KMS-11 (cell line): ENCODE data around the gene CUL2.

Experiments
- H2AFZ ChIP-seq: fragments of 200-600 bp; sonication (generic); 2 replicates; pipeline ENCODE4 v1.6.1; 2016; ENCODE audit warnings: antibody characterized with exemption, mixed run types, low read depth
- H3K27ac ChIP-seq: fragments of 200-600 bp; sonication (generic); 2 replicates; pipeline ENCODE4 v1.6.1; 2016; ENCODE audit warnings: mild to moderate bottlenecking, mixed run types
- H3K27me3 ChIP-seq: fragments of 200-600 bp; sonication (generic); 2 replicates; pipeline ENCODE4 v1.6.1; 2017; ENCODE audit warnings: mild to moderate bottlenecking, low read depth, mixed run types, moderate library complexity; ENCODE audit not compliant: insufficient read depth
- H3K36me3 ChIP-seq: fragments of 200-600 bp; sonication (generic); 2 replicates; pipeline ENCODE4 v1.6.1; 2017; ENCODE audit warnings: mild to moderate bottlenecking, mixed run types; ENCODE audit not compliant: insufficient read depth
- H3K4me1 ChIP-seq: fragments of 200-600 bp; sonication (generic); 2 replicates; pipeline ENCODE4 v1.6.1; 2016; ENCODE audit warnings: mild to moderate bottlenecking, low read depth, mixed run types; ENCODE audit not compliant: poor library complexity, severe bottlenecking
- H3K4me2 ChIP-seq: fragments of 200-600 bp; sonication (generic); 2 replicates; pipeline ENCODE4 v1.7.0; 2016; ENCODE audit warnings: mild to moderate bottlenecking, mixed run types
- H3K4me3 ChIP-seq: fragments of 200-600 bp; sonication (generic); IDR thresholded peaks from 2 replicates; pipeline ENCODE4 v1.6.1; 2017; ENCODE audit warnings: low read depth, low read length, mixed read lengths; ENCODE audit not compliant: insufficient read depth
- H3K79me2 ChIP-seq: fragments of 200-600 bp; sonication (generic); 2 replicates; pipeline ENCODE4 v1.6.1; 2016; ENCODE audit warnings: low read depth, mixed run types; ENCODE audit not compliant: insufficient read depth
- H3K9ac ChIP-seq: fragments of 200-600 bp; sonication (generic); 2 replicates; pipeline ENCODE4 v1.6.1; 2016; ENCODE audit warnings: mild to moderate bottlenecking, mixed run types
- H4K20me1 ChIP-seq: fragments of 200-600 bp; sonication (generic); 2 replicates; pipeline ENCODE4 v1.6.1; 2016; ENCODE audit warnings: mild to moderate bottlenecking, mixed run types; ENCODE audit not compliant: insufficient read depth
- CTCF ChIP-seq: fragments of 200-600 bp; sonication (generic); conservative IDR thresholded peaks from 2 replicates; pipeline ENCODE4 v1.6.1; 2017; ENCODE audit warnings: low read depth, mild to moderate bottlenecking, antibody characterized with exemption, low read length, moderate library complexity, mixed read lengths

CUL2 gene

DNA sequence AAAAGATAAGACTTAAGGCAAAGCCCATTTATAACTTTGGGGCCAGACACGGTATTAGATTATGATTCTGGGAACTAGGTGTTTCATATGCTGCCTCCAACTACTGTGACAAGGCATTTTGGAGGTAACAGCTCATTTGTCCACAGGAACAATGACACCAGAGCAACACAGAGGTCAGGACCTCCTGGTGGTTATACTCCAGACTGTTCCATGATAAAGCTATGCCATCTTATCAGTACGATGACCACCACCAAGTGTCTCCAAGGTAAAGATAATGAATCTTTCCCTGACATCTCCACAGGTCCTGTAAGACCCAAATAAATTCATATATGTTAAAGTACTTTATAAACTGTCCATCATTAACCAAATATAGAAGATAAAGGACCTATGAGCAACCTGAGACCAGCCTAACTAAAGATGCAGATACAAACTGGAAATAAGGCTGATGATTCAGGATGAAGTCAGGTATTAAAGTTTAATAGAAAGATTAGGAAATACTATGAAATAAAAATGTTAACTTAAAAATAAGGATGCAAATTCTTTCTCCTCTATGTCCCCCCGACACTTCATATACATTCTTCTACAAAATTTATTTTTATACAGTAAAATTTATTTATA is 26.2 kb downstream of the CUL2 start:
- Histone ChIP-seq H3K79me2 (no peaks in the 10 kb centered on the region), H3K27ac (no peak overlapping the region), H3K27me3 (no peaks in the 10 kb centered on the region), H3K9ac (no peak overlapping the region), H3K4me3 (no peak overlapping the region), H3K4me1 (no peaks in the 10 kb centered on the region), H4K20me1 (no peaks in the 10 kb centered on the region), H3K4me2 (no peak overlapping the region), H2AFZ (no peak overlapping the region), H3K36me3 (no peaks in the 10 kb centered on the region; the same call in 1 of the 2 replicates)
- no peak for TF ChIP-seq CTCF

DNA sequence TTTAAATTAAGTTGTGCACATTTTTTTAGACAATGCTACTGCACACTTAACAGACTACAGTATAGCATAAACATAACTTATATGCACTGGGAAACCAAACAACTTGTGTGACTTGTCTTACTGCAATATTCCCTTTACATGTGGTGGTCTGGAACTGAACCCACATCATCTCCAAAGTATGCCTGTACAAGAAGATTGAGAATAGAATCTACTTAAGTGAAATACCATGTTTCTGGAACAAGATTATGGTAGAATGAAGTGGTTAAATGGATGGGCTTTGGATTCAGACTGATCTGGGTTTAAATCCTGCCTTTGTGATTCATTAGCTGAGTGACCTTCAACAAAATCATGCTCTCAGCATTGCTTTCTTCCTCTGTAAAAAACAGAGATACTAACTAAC is 30.7 kb downstream of the CUL2 start:
- Histone ChIP-seq H3K9ac (no peak overlapping the region), H4K20me1 (no peaks in the 10 kb centered on the region), H3K4me1 (no peaks in the 10 kb centered on the region), H3K27ac (no peak overlapping the region), H3K36me3 (no peaks in the 10 kb centered on the region), H3K79me2 (no peaks in the 10 kb centered on the region), H3K27me3 (no peaks in the 10 kb centered on the region), H3K4me2 (no peak overlapping the region), H3K4me3 (no peak overlapping the region), H2AFZ (no peak overlapping the region)
- no peak for TF ChIP-seq CTCF

DNA sequence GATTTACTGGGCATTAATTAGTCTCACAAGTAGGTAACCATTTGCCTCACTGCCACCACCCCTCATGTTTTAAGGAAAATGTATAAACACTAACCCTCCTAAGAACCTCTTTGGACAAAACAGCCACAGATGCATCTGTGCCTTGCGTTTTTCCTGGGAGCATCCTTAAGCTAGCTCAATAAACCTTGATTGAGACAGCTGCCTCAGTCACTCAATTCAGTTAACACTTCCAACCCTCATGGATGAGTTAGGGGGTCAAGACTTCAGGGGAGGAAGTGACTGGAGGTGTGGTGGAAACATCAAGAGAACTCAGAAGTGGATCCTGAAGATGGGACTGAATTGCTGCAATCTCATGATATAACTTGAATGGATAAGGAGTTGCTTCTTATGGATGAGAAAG is 31.5 kb downstream of the CUL2 start:
- no peaks in the 10 kb centered on the region for H3K4me1 ChIP-seq
- H3K27ac ChIP-seq, result no peak overlapping the region
- no peak overlapping the region for H3K4me3 ChIP-seq
- H3K27me3 ChIP-seq, result no peaks in the 10 kb centered on the region
- H2AFZ ChIP-seq, result no peak overlapping the region
- H3K4me2 ChIP-seq, result no peak overlapping the region
- no peak overlapping the region for H3K9ac ChIP-seq
- no peaks in the 10 kb centered on the region for H4K20me1 ChIP-seq
- H3K79me2 ChIP-seq, result no peaks in the 10 kb centered on the region
- H3K36me3 ChIP-seq, result no peaks in the 10 kb centered on the region
- no peak for TF ChIP-seq CTCF

DNA sequence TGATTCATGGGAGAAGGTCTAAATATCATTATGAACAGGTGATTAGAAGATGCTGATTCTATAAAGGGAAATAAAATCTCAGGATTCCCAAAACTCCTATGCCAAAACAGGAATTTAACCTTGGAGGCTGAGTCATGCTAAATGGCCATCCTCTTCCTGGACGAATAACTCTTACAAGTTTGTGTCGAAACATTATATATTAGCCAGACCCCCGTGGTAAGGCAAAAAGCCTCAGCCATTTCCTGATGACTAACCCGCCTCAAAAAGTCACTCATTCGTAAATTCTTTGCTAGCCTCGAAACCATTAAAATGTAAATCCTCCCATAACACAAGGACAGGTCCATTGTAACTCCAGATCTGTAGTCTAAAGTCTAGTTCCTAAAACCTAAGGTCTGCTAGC is 32.0 kb downstream of the CUL2 start:
- Histone ChIP-seq H3K4me1 (no peaks in the 10 kb centered on the region), H3K4me2 (no peak overlapping the region), H3K36me3 (no peaks in the 10 kb centered on the region), H3K9ac (no peak overlapping the region), H3K4me3 (no peak overlapping the region), H3K27me3 (no peaks in the 10 kb centered on the region), H3K79me2 (no peaks in the 10 kb centered on the region), H2AFZ (no peak overlapping the region), H3K27ac (no peak overlapping the region), H4K20me1 (no peaks in the 10 kb centered on the region)
- no peak for TF ChIP-seq CTCF
